HCT116 (cell line): ENCODE results near the gene SERPINI2. TPM values are rescaled to one million over a fixed set of nuclear protein-coding genes. Genes with fewer than 3 reads are reported as not detected.

ENCODE experiments used
- ATAC-seq: fragments of 200-7000 bp; cut with Tn5 transposase; 2 replicates; pipeline ENCODE4 v1.9.1; 2020; ENCODE audit warnings: mild to moderate bottlenecking, moderate library complexity
- BruUV-seq: library from RNA; stranded (reverse); fragments of 400-500 nt; replicated peaks from 2 replicates; lab custom pipeline; 2021; lab: Mats Ljungman, UMichigan
- CTCF ChIA-PET: fragments of 300-600 bp; sonication (Branson Sonifier 250); formaldehyde crosslinking; loops from one replicate; lab custom pipeline; 2021; ENCODE audit warnings: antibody characterized with exemption; lab: Charles Lee
- POLR2A ChIA-PET: fragments of 300-600, 350-600 bp; sonication (Branson Sonifier 250); formaldehyde crosslinking; loops from one replicate; lab custom pipeline; 2021; ENCODE audit warnings: antibody characterized with exemption; lab: Charles Lee
- RAD21 ChIA-PET, 2 experiments: fragments of 300-600 bp; sonication (Branson Sonifier 250); formaldehyde crosslinking; loops; one replicate each; lab custom pipeline; 2023; ENCODE audit warnings: low total read pairs in 2 of 2; ENCODE audit not compliant: uncharacterized antibody in 2 of 2, unreplicated experiment in 2 of 2, low non-redundant PET in 1 of 2; lab: Charles Lee
- DNase-seq: peaks from one replicate; pipeline ENCODE4 v3.0.0-alpha.2; 2010; ENCODE audit warnings: low read depth, low spot score
- H2AFZ ChIP-seq: fragments of 200-600 bp; shearing (Covaris generic), sonication (generic); 2 replicates; pipeline ENCODE4 v1.6.1; 2017; ENCODE audit warnings: low read depth, mixed run types, mixed read lengths, antibody characterized with exemption, low read length; ENCODE audit not compliant: poor library complexity, severe bottlenecking
- H3K27ac ChIP-seq: 2 replicates; pipeline ENCODE4 v1.5.1; 2012; ENCODE audit warnings: low read depth, low read length
- H3K27me3 ChIP-seq: fragments of 200-600 bp; sonication (generic); 2 replicates; pipeline ENCODE4 v1.6.1; 2016; ENCODE audit warnings: mixed run types, low read length, mixed read lengths; ENCODE audit not compliant: insufficient read depth
- H3K36me3 ChIP-seq, 2 experiments: fragments of 200-500 bp in 1 of 2; fragments of 200-600 bp in 1 of 2; sonication (Bioruptor generic) in 1 of 2; sonication (generic) in 1 of 2; 2 replicates each; pipeline versions ENCODE4 v1.5.1 to v1.6.1; 2014 to 2016; ENCODE audit warnings: low read length in 2 of 2, inconsistent platforms in 1 of 2, mixed read lengths in 1 of 2, mixed run types in 1 of 2; ENCODE audit not compliant: insufficient read depth in 2 of 2, control insufficient read depth in 1 of 2
- H3K4me1 ChIP-seq, 2 experiments: fragments of 200-600 bp in 1 of 2; sonication (generic) in 1 of 2; 2 replicates each; pipeline versions ENCODE4 v1.5.1 to v1.6.1; 2012 to 2017; ENCODE audit warnings: low read length in 2 of 2, inconsistent platforms in 1 of 2, mild to moderate bottlenecking in 1 of 2, mixed read lengths in 1 of 2, mixed run types in 1 of 2, moderate library complexity in 1 of 2; ENCODE audit not compliant: insufficient read depth in 2 of 2, control insufficient read depth in 1 of 2
- H3K4me2 ChIP-seq: fragments of 200-600 bp; sonication (generic); 2 replicates; pipeline ENCODE4 v1.6.1; 2017; ENCODE audit warnings: mixed run types, low read length, mixed read lengths
- H3K4me3 ChIP-seq, 2 experiments: fragments of 200-600 bp in 1 of 2; sonication (generic) in 1 of 2; replicated peaks in 1 of 2; 2 replicates each; pipeline ENCODE4 v1.5.1; 2011 to 2016; ENCODE audit warnings: low read length in 2 of 2, control low read depth in 1 of 2, low read depth in 1 of 2, mild to moderate bottlenecking in 1 of 2, mixed read lengths in 1 of 2, mixed run types in 1 of 2
- H3K79me2 ChIP-seq: fragments of 200-600 bp; sonication (generic); 2 replicates; pipeline ENCODE4 v1.6.1; 2017; ENCODE audit warnings: mild to moderate bottlenecking, mixed run types, low read length, moderate library complexity, mixed read lengths; ENCODE audit not compliant: insufficient read depth
- H3K9ac ChIP-seq: fragments of 200-600 bp; sonication (generic); 2 replicates; pipeline ENCODE4 v1.6.1; 2016; ENCODE audit warnings: low read length, mixed read lengths
- H3K9me2 ChIP-seq: fragments of 200-600 bp; sonication (generic), shearing (Covaris generic); 2 replicates; pipeline ENCODE4 v1.6.1; 2017; ENCODE audit warnings: mixed run types, mild to moderate bottlenecking, moderate library complexity; ENCODE audit not compliant: insufficient read depth
- H3K9me3 ChIP-seq, 2 experiments: fragments of 200-500 bp in 1 of 2; fragments of 200-600 bp in 1 of 2; sonication (Bioruptor generic) in 1 of 2; sonication (generic) in 1 of 2; 2 replicates each; pipeline ENCODE4 v1.6.1; 2014 to 2017; ENCODE audit warnings: low read length in 2 of 2, mixed read lengths in 2 of 2, inconsistent platforms in 1 of 2, low read depth in 1 of 2, mild to moderate bottlenecking in 1 of 2, mixed run types in 1 of 2, moderate library complexity in 1 of 2; ENCODE audit not compliant: control insufficient read depth in 1 of 2, insufficient read depth in 1 of 2
- H4K20me1 ChIP-seq: fragments of 200-600 bp; sonication (generic), shearing (Covaris generic); 2 replicates; pipeline ENCODE4 v1.6.1; 2017; ENCODE audit warnings: mixed run types, mild to moderate bottlenecking, moderate library complexity; ENCODE audit not compliant: insufficient read depth
- CEBPB ChIP-seq: IDR thresholded peaks from 2 replicates; pipeline ENCODE4 v1.6.1; 2012; ENCODE audit warnings: low read depth
- EGR1 ChIP-seq: IDR thresholded peaks from 2 replicates; pipeline ENCODE4 v1.6.1; 2012; ENCODE audit warnings: low read depth
- EZH2phosphoT487 ChIP-seq: fragments of 200-600 bp; IDR thresholded peaks from 2 replicates; pipeline ENCODE4 v1.6.1; 2018; ENCODE audit warnings: antibody characterized with exemption, borderline replicate concordance
- RAD21 ChIP-seq: IDR thresholded peaks from 2 replicates; pipeline ENCODE4 v1.6.1; 2012; ENCODE audit warnings: low read depth, mild to moderate bottlenecking
- YY1 ChIP-seq: IDR thresholded peaks from 2 replicates; pipeline ENCODE4 v1.6.1; 2011; ENCODE audit warnings: low read length, low read depth, moderate library complexity, mild to moderate bottlenecking; ENCODE audit not compliant: insufficient replicate concordance; ENCODE audit errors: extremely low read depth
- ZBTB33 ChIP-seq: IDR thresholded peaks from 2 replicates; pipeline ENCODE4 v1.6.1; 2011; ENCODE audit warnings: mild to moderate bottlenecking, low read length, moderate library complexity; ENCODE audit not compliant: insufficient replicate concordance; ENCODE audit errors: extremely low read depth
- intact Hi-C: fragments of 100-400 bp; cut with micrococcal nuclease; formaldehyde crosslinking; loops from 2 replicates; pipeline ENCODE4 v1.10.0; 2022
- total RNA-seq: library from RNA; stranded (reverse); gene quantifications from one replicate; pipeline ENCODE4 v1.2.1, GENCODE V29; 2021; ENCODE audit not compliant: unreplicated experiment

SERPINI2 gene
- total RNA-seq, 1 experiment from 2014 or later = 0.27 TPM

GRCh38 chr3:167487556-167487955, 13.7 kb upstream of the SERPINI2 start:
- Histone ChIP-seq H3K36me3 (no peaks in the 10 kb centered on the region), H3K9ac (no peak overlapping the region), H3K9me3 (no peaks in the 10 kb centered on the region), H3K79me2 (no peaks in the 10 kb centered on the region), H3K4me3 (no peak overlapping the region), H4K20me1 (no peaks in the 10 kb centered on the region), H3K4me1 (no peaks in the 10 kb centered on the region), H2AFZ (no peak overlapping the region), H3K27me3 (no peaks in the 10 kb centered on the region), H3K9me2 (no peaks in the 10 kb centered on the region), H3K4me2 (no peak overlapping the region), H3K27ac (no peak overlapping the region)
- intact Hi-C loops = no loop called here
- ATAC-seq (no peak), DNase-seq (no peak)
- no TSS peak for BruUV-seq
- CTCF ChIA-PET = no interaction called here
- TF ChIP-seq EZH2phosphoT487 (no peak), CEBPB (no peak), ZBTB33 (no peak), EGR1 (no peak), YY1 (no peak)
- POLR2A ChIA-PET = no interaction called here
- RAD21 ChIA-PET = no interaction called here

- Histone ChIP-seq H3K9ac (no peak overlapping the region), H4K20me1 (no peaks in the 10 kb centered on the region), H2AFZ (no peak overlapping the region), H3K4me2 (no peak overlapping the region), H3K36me3 (no peaks in the 10 kb centered on the region), H3K9me3 (no peaks in the 10 kb centered on the region), H3K9me2 (no peaks in the 10 kb centered on the region), H3K4me3 (no peak overlapping the region), H3K79me2 (no peaks in the 10 kb centered on the region), H3K27ac (no peak overlapping the region), H3K4me1 (no peaks in the 10 kb centered on the region), H3K27me3 (no peaks in the 10 kb centered on the region)
- POLR2A ChIA-PET = no interaction called here
- CTCF ChIA-PET = no interaction called here
- no peak for TF ChIP-seq RAD21
- TF ChIP-seq EGR1 = no peak
- intact Hi-C loops = no loop called here
- DNase-seq (no peak), ATAC-seq (no peak)
- BruUV-seq = no TSS peak
- RAD21 ChIA-PET = no interaction called here
Observed at GRCh38 chr3:167484551-167484950, 10.7 kb upstream of the SERPINI2 start.
